ENCODE measurements around the gene OTOGL.

DNA sequence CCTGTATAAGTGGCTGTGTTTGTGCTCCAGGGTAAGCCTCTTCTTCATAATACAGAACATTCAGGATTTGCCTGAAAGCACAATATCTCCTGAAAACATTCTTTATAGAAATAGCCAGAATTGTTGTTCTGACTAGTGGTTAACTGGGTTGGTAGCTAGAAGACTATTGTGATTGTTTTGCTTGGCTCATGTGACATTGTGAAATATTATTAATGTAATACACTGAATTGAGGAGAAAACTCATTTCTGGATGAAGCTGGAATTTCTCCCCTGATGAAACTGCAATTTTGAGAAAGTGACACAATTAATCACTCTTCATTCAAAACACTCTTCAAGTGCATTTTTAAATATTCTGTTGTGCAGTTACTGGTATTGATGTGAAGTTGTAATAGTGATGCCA lies 172.4 kb downstream of the OTOGL start:
- TF ChIP-seq, protein P1, sequence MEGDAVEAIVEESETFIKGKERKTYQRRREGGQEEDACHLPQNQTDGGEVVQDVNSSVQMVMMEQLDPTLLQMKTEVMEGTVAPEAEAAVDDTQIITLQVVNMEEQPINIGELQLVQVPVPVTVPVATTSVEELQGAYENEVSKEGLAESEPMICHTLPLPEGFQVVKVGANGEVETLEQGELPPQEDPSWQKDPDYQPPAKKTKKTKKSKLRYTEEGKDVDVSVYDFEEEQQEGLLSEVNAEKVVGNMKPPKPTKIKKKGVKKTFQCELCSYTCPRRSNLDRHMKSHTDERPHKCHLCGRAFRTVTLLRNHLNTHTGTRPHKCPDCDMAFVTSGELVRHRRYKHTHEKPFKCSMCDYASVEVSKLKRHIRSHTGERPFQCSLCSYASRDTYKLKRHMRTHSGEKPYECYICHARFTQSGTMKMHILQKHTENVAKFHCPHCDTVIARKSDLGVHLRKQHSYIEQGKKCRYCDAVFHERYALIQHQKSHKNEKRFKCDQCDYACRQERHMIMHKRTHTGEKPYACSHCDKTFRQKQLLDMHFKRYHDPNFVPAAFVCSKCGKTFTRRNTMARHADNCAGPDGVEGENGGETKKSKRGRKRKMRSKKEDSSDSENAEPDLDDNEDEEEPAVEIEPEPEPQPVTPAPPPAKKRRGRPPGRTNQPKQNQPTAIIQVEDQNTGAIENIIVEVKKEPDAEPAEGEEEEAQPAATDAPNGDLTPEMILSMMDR (IDR thresholded peaks at IDR 0.05; ENCODE audit: insufficient read depth, low read length) = no peak
- no peak for TF ChIP-seq POLR2AphosphoS5 (IDR thresholded peaks at IDR 0.05; ENCODE audit: low read depth)
- TF ChIP-seq, protein P2, sequence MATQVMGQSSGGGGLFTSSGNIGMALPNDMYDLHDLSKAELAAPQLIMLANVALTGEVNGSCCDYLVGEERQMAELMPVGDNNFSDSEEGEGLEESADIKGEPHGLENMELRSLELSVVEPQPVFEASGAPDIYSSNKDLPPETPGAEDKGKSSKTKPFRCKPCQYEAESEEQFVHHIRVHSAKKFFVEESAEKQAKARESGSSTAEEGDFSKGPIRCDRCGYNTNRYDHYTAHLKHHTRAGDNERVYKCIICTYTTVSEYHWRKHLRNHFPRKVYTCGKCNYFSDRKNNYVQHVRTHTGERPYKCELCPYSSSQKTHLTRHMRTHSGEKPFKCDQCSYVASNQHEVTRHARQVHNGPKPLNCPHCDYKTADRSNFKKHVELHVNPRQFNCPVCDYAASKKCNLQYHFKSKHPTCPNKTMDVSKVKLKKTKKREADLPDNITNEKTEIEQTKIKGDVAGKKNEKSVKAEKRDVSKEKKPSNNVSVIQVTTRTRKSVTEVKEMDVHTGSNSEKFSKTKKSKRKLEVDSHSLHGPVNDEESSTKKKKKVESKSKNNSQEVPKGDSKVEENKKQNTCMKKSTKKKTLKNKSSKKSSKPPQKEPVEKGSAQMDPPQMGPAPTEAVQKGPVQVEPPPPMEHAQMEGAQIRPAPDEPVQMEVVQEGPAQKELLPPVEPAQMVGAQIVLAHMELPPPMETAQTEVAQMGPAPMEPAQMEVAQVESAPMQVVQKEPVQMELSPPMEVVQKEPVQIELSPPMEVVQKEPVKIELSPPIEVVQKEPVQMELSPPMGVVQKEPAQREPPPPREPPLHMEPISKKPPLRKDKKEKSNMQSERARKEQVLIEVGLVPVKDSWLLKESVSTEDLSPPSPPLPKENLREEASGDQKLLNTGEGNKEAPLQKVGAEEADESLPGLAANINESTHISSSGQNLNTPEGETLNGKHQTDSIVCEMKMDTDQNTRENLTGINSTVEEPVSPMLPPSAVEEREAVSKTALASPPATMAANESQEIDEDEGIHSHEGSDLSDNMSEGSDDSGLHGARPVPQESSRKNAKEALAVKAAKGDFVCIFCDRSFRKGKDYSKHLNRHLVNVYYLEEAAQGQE (IDR thresholded peaks at IDR 0.05; ENCODE audit: insufficient replicate concordance, low read depth) = no peak
